NCI-H446 (cell line): ENCODE measurements around the gene SLC25A30.
"Not testable (repeated sequence)": the region's sequence is repeated elsewhere in the genome, so short reads cannot be mapped to it uniquely, and the experiment has no call there.

Experiments
- DNase-seq, 2 experiments: peaks; one replicate each; lab custom pipeline; 2025; lab: John Stamatoyannopoulos, UW

Gene SLC25A30

GRCh38 chr13:45432737-45433380 lies 14.7 kb upstream of the SLC25A30 start:
- no peak for DNase-seq

- not testable (repeated sequence) for DNase-seq
Observed at GRCh38 chr13:45426056-45426841, 8.1 kb upstream of the SLC25A30 start.

- DNase-seq = no peak
Observed at GRCh38 chr13:45422731-45423292, 4.6 kb upstream of the SLC25A30 start.

- DNase-seq = no peak
Observed at GRCh38 chr13:45419945-45420344, 1.8 kb upstream of the SLC25A30 start.

GRCh38 chr13:45419389-45419788 lies 1.2 kb upstream of the SLC25A30 start:
- DNase-seq = not testable (repeated sequence)

GRCh38 chr13:45416516-45417128 lies 1.6 kb downstream of the SLC25A30 start:
- DNase-seq = no peak

- no peak for DNase-seq
Observed at GRCh38 chr13:45415112-45415511, 3.1 kb downstream of the SLC25A30 start.

GRCh38 chr13:45413826-45414307 lies 4.3 kb downstream of the SLC25A30 start:
- DNase-seq = no peak

- DNase-seq = no peak
Observed at GRCh38 chr13:45412274-45413049, 5.7 kb downstream of the SLC25A30 start.

GRCh38 chr13:45411631-45412030 lies 6.5 kb downstream of the SLC25A30 start:
- DNase-seq = no peak

- DNase-seq = no peak
Observed at GRCh38 chr13:45411221-45411620, 7.0 kb downstream of the SLC25A30 start.

- DNase-seq = no peak
Observed at GRCh38 chr13:45410466-45410865, 7.7 kb downstream of the SLC25A30 start.

- no peak for DNase-seq
Observed at GRCh38 chr13:45410001-45410400, 8.2 kb downstream of the SLC25A30 start.

- no peak for DNase-seq
Observed at GRCh38 chr13:45406421-45406820, 11.8 kb downstream of the SLC25A30 start.

GRCh38 chr13:45403081-45403480 lies 15.1 kb downstream of the SLC25A30 start:
- no peak for DNase-seq

GRCh38 chr13:45402641-45403040 lies 15.5 kb downstream of the SLC25A30 start:
- no peak for DNase-seq

GRCh38 chr13:45401314-45401713 lies 16.9 kb downstream of the SLC25A30 start:
- no peak for DNase-seq

- no peak for DNase-seq
Observed at GRCh38 chr13:45398877-45399276, 19.3 kb downstream of the SLC25A30 start.

- no peak for DNase-seq
Observed at GRCh38 chr13:45396533-45397095, 21.6 kb downstream of the SLC25A30 start.

- peak in 1 of 2 experiments; percentile 26 for DNase-seq
Observed at GRCh38 chr13:45393941-45394570, 24.1 kb downstream of the SLC25A30 start.

GRCh38 chr13:45392811-45393210 lies 25.4 kb downstream of the SLC25A30 start:
- no peak for DNase-seq
